ENCODE measurements around the gene C9orf50.

- TF ChIP-seq CTCF (IDR thresholded peaks at IDR 0.05; ENCODE audit: poor library complexity, severe bottlenecking) (no peak), EZH2 (IDR thresholded peaks at IDR 0.05; ENCODE audit: borderline replicate concordance, insufficient read depth, low read length, poor library complexity, severe bottlenecking) (no peak), REST (IDR thresholded peaks at IDR 0.05; ENCODE audit: borderline replicate concordance) (no peak), TAF1 (IDR thresholded peaks at IDR 0.05; ENCODE audit: low read depth) (no peak), RAD21 (conservative IDR thresholded peaks at IDR 0.05) (no peak), POLR2AphosphoS5 (IDR thresholded peaks at IDR 0.05) (no peak), EP300 (conservative IDR thresholded peaks at IDR 0.05; ENCODE audit: poor library complexity, severe bottlenecking) (no peak), MXI1 (conservative IDR thresholded peaks at IDR 0.05; ENCODE audit: poor library complexity, severe bottlenecking) (no peak)
These were observed 4.0 kb upstream of the C9orf50 start for GRCh38 chr9:129624947-129625346.

Measured in neural cell (in vitro differentiated cells).